Gastroesophageal sphincter (tissue), 4 donors: ENCODE data around the gene MYO3B. TPM values are rescaled to one million over a fixed set of nuclear protein-coding genes. Genes with fewer than 3 reads are reported as not detected.
A peak's percentile ranks its signal among the peaks of the same experiment; 100 is the strongest.

Experiments used
- ATAC-seq: fragments of 150-250 bp; one replicate; pipeline ENCODE4 v1.9.1; 2016; ENCODE audit warnings: mild to moderate bottlenecking, moderate library complexity
- H3K27ac ChIP-seq, 4 donors: fragments of 200-600 bp; sonication (generic) in 3 of 4; 1 replicate in 3 of 4; 2 replicates in 1 of 4; pipeline ENCODE4 v1.5.1; 2016 to 2019
- H3K27me3 ChIP-seq: fragments of 200-600 bp; sonication (generic); one replicate; pipeline ENCODE4 v1.5.1; 2019
- H3K36me3 ChIP-seq, 2 donors: fragments of 200-600 bp; sonication (generic); one replicate each; pipeline ENCODE4 v1.5.1; 2019; ENCODE audit warnings: control low read depth in 1 of 2
- H3K4me1 ChIP-seq, 3 donors: fragments of 200-600 bp; sonication (generic); 1 replicate in 2 of 3; 2 replicates in 1 of 3; pipeline ENCODE4 v1.5.1; 2016 to 2019; ENCODE audit warnings: control low read depth in 2 of 3
- H3K4me3 ChIP-seq, 2 donors: fragments of 200-600 bp; sonication (generic); one replicate each; pipeline ENCODE4 v1.5.1; 2019; ENCODE audit warnings: mild to moderate bottlenecking in 1 of 2, moderate library complexity in 1 of 2
- H3K9me3 ChIP-seq, 3 donors: fragments of 200-600 bp; sonication (generic); one replicate each; pipeline ENCODE4 v1.5.1; 2017 to 2019; ENCODE audit warnings: control low read depth in 2 of 3
- CTCF ChIP-seq, 4 experiments: fragments of 200-600 bp in 2 of 4; fragments of 450-650 bp in 2 of 4; sonication (generic) in 1 of 4; IDR thresholded peaks; one replicate each; pipeline ENCODE4 v1.5.1; 2017 to 2019; ENCODE audit warnings: antibody characterized with exemption in 4 of 4, mild to moderate bottlenecking in 2 of 4, moderate library complexity in 2 of 4
- EP300 ChIP-seq: sonication (generic); formaldehyde crosslinking; IDR thresholded peaks from one replicate; pipeline ENCODE4 v1.6.1; 2017; ENCODE audit warnings: antibody characterized with exemption, mild to moderate bottlenecking
- POLR2A ChIP-seq, 2 donors: fragments of 450-650 bp; IDR thresholded peaks; one replicate each; pipeline ENCODE4 v1.6.1; 2017; ENCODE audit warnings: antibody characterized with exemption in 2 of 2, mild to moderate bottlenecking in 2 of 2, moderate library complexity in 1 of 2
- POLR2AphosphoS5 ChIP-seq: sonication (generic); formaldehyde crosslinking; IDR thresholded peaks from one replicate; pipeline ENCODE4 v1.6.1; 2017; ENCODE audit warnings: antibody characterized with exemption
- WGBS, 2 donors: methylation state at CpG; one replicate each; pipeline ENCODE4 v1.1.5; 2018; ENCODE audit warnings: low coverage in 1 of 2; 5-methylcytosine and 5-hydroxymethylcytosine counted together
- total RNA-seq, 4 donors: library from RNA; depleted of rRNA; stranded (reverse); fragments of >200 nt; gene quantifications; one replicate each; pipeline ENCODE4 v1.1.0, GENCODE V29; 2016

The MYO3B gene
- total RNA-seq, 4 donors from 2014 or later: not detected

DNA sequence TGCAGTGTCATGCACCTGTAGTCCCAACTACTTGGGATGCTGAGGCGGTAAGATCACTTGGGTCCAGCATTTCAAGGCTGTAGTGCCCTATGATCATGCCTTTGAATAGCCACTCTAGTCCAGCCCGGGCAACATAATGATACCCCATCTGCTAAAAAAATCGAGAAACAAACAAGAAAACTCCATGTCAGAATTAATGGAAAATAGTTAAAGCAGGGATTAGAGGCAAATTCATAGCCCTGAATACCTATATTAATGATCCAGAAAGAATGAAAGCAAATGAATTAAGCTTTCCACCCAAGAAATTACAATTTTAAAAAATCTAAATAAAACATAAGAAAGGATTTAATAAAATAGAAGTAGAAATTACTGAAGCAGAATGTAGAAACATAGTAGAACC, 143.0 kb downstream of the MYO3B start:
- no peaks in the 10 kb centered on the region for H3K36me3 ChIP-seq

DNA sequence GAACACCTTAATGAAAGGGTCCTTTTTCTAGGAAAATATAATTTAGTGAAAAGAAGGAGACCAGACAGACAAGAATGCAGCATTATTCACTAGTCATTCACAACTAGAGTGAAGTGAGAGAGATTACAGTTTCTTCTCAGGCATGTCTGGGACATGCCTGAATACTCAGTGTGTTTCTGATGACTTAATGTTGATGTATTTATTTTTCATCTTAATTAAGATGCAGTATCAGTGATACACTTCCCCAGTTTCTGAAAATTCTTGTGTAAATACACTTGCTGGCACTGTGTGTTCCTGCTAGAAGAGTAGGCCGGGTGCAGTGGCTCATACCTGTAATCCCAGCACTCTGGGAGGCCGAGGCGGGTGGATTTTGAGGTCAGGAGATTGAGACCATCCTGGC, 143.6 kb downstream of the MYO3B start:
- H3K4me1 ChIP-seq: no peaks in the 10 kb centered on the region
- H3K4me3 ChIP-seq: no peak overlapping the region
- H3K27me3 ChIP-seq: peaks cover 3% of the 10 kb centered on the region
- H3K27ac ChIP-seq: no peak overlapping the region
- 81 to 96% methylated on average over 3 of the region's 3 CpGs for WGBS, 2 donors
- TF ChIP-seq POLR2AphosphoS5: no peak
- no peak for TF ChIP-seq CTCF (IDR thresholded peaks at IDR 0.05)
- TF ChIP-seq POLR2A (IDR thresholded peaks at IDR 0.05): no peak
- TF ChIP-seq EP300: no peak
- no peak for ATAC-seq
- no peaks in the 10 kb centered on the region for H3K36me3 ChIP-seq
- peaks cover 0 to 18% (median 0%) of the 10 kb centered on the region in 3 donors for H3K9me3 ChIP-seq

More for the DNA sequence above, 143.0 kb downstream of the MYO3B start:
- WGBS, 2 donors: 75 to 79% methylated on average over 3 of the region's 3 CpGs
- no peak for ATAC-seq
- H3K27ac ChIP-seq: no peak overlapping the region
- no peak overlapping the region for H3K4me3 ChIP-seq
- peaks cover 3% of the 10 kb centered on the region for H3K27me3 ChIP-seq
- H3K9me3 ChIP-seq: peaks cover 0 to 18% (median 0%) of the 10 kb centered on the region in 3 donors
- no peaks in the 10 kb centered on the region for H3K4me1 ChIP-seq
- TF ChIP-seq EP300 (no peak), POLR2A (IDR thresholded peaks at IDR 0.05) (no peak), POLR2AphosphoS5 (no peak), CTCF (IDR thresholded peaks at IDR 0.05) (no peak)

GRCh38 chr2:170322140-170322766, 144.3 kb downstream of the MYO3B start:
- 53 to 64% methylated on average over 5 to 7 of the region's 7 CpGs for WGBS, 2 donors
- no peak for ATAC-seq
- Histone ChIP-seq H3K4me1 (no peaks in the 10 kb centered on the region), H3K9me3 (peaks cover 0 to 18% (median 0%) of the 10 kb centered on the region in 3 donors), H3K27ac (no peak overlapping the region), H3K4me3 (no peak overlapping the region), H3K27me3 (peaks cover 3% of the 10 kb centered on the region), H3K36me3 (no peaks in the 10 kb centered on the region)
- TF ChIP-seq CTCF (IDR thresholded peaks at IDR 0.05) (no peak), EP300 (no peak), POLR2AphosphoS5 (no peak), POLR2A (IDR thresholded peaks at IDR 0.05) (no peak)

- ATAC-seq: no peak
- Histone ChIP-seq H3K4me1 (no peaks in the 10 kb centered on the region), H3K9me3 (peaks cover 0 to 18% (median 0%) of the 10 kb centered on the region in 3 donors), H3K27me3 (no peaks in the 10 kb centered on the region), H3K27ac (no peak overlapping the region), H3K4me3 (no peak overlapping the region), H3K36me3 (no peaks in the 10 kb centered on the region)
- 63% methylated on average over 4 of the region's 4 CpGs; no CpG with 5 or more reads in 1 of the 2 donors for WGBS, 2 donors
- no peak for TF ChIP-seq CTCF (IDR thresholded peaks at IDR 0.05)
- no peak for TF ChIP-seq EP300
- no peak for TF ChIP-seq POLR2A (IDR thresholded peaks at IDR 0.05)
- TF ChIP-seq POLR2AphosphoS5: no peak
Measured at GRCh38 chr2:170323743-170324142, 145.8 kb downstream of the MYO3B start.

DNA sequence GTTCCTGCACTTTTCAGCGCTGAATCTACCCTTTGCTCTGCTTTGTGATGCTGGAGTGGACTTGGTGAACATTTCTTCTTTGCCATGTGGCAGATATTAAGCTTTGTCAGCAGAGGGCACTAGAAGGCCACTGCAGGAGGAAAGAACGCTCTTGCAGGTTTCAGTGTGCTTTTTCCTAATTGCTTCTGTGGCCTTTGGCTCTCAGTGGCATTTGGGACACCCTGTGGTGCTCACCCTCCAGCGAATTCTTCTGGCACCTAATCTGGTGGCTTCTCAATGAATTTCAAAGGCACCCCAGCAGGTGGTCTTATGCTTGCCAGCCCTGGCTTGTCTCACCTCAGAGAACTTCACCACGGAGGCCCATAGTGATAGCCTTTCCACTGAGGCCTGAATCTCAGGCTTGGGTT, 146.7 kb downstream of the MYO3B start:
- Histone ChIP-seq H3K27ac (no peak overlapping the region), H3K9me3 (peaks cover 0 to 17% (median 0%) of the 10 kb centered on the region in 3 donors), H3K4me1 (no peaks in the 10 kb centered on the region), H3K36me3 (no peaks in the 10 kb centered on the region), H3K4me3 (no peak overlapping the region), H3K27me3 (no peaks in the 10 kb centered on the region)
- no peak for ATAC-seq
- no peak for TF ChIP-seq POLR2AphosphoS5
- no peak for TF ChIP-seq EP300
- peak; percentile 5 to 63 (median 43) for TF ChIP-seq CTCF (IDR thresholded peaks at IDR 0.05)
- WGBS, 2 donors: 0 to 46% methylated on average over 2 of the region's 4 CpGs
